ELF-1 (cell line): ENCODE results near the gene CTNNA3.
A peak's percentile ranks its signal among the peaks of the same experiment; 100 is the strongest.

ENCODE experiments used
- DNase-seq: peaks from one replicate; pipeline ENCODE4 v3.0.0-alpha.2; 2016; ENCODE audit warnings: low read depth, low spot score

The CTNNA3 gene

GRCh38 chr10:66671064-66671463 is 1024.9 kb downstream of the CTNNA3 start:
- no peak for DNase-seq

GRCh38 chr10:66656499-66656898 is 1039.5 kb downstream of the CTNNA3 start:
- DNase-seq = no peak

- DNase-seq = no peak
These were observed 1041.1 kb downstream of the CTNNA3 start for GRCh38 chr10:66654861-66655260.

GRCh38 chr10:66651308-66652082 is 1044.5 kb downstream of the CTNNA3 start:
- no peak for DNase-seq

- no peak for DNase-seq
These were observed 1046.4 kb downstream of the CTNNA3 start for GRCh38 chr10:66649626-66650025.

GRCh38 chr10:66642217-66642616 is 1053.8 kb downstream of the CTNNA3 start:
- no peak for DNase-seq

- DNase-seq = no peak
These were observed 1056.6 kb downstream of the CTNNA3 start for GRCh38 chr10:66639371-66639770.

- DNase-seq = no peak
These were observed 1058.5 kb downstream of the CTNNA3 start for GRCh38 chr10:66637273-66638036.

- no peak for DNase-seq
These were observed 1066.0 kb downstream of the CTNNA3 start for GRCh38 chr10:66629996-66630395.

- DNase-seq = no peak
These were observed 1068.8 kb downstream of the CTNNA3 start for GRCh38 chr10:66627156-66627555.

- DNase-seq = no peak
These were observed 1070.0 kb downstream of the CTNNA3 start for GRCh38 chr10:66625709-66626590.

GRCh38 chr10:66622050-66622449 is 1073.9 kb downstream of the CTNNA3 start:
- DNase-seq = no peak

GRCh38 chr10:66604195-66604594 is 1091.8 kb downstream of the CTNNA3 start:
- no peak for DNase-seq

- DNase-seq = no peak
These were observed 1104.1 kb downstream of the CTNNA3 start for GRCh38 chr10:66591865-66592264.

GRCh38 chr10:66587680-66588050 is 1108.3 kb downstream of the CTNNA3 start:
- DNase-seq = no peak

- no peak for DNase-seq
These were observed 1108.9 kb downstream of the CTNNA3 start for GRCh38 chr10:66586897-66587679.

GRCh38 chr10:66586073-66586472 is 1109.9 kb downstream of the CTNNA3 start:
- peak; percentile 16 for DNase-seq

GRCh38 chr10:66575251-66575855 is 1120.6 kb downstream of the CTNNA3 start:
- DNase-seq = no peak

GRCh38 chr10:66572700-66573099 is 1123.3 kb downstream of the CTNNA3 start:
- DNase-seq = no peak

GRCh38 chr10:66565999-66566398 is 1130.0 kb downstream of the CTNNA3 start:
- DNase-seq = no peak

- DNase-seq = no peak
These were observed 1131.7 kb downstream of the CTNNA3 start for GRCh38 chr10:66564287-66564686.
